Aorta (tissue), 5 donors: ENCODE measurements around the gene MIA2. TPM values are rescaled to one million over a fixed set of nuclear protein-coding genes. Genes with fewer than 3 reads are reported as not detected.

Experiments used
- ATAC-seq: fragments of 200-7000 bp; cut with Tn5 transposase; one replicate; pipeline ENCODE4 v1.9.1; 2022; ENCODE audit warnings: moderate library complexity; ENCODE audit not compliant: low FRiP score
- DNase-seq, 2 donors: peaks; one replicate each; pipeline ENCODE4 v3.0.0-alpha.2; 2020
- H3K27ac ChIP-seq, 2 donors: one replicate each; pipeline ENCODE4 v1.5.1; 2013; ENCODE audit warnings: low read length in 2 of 2, mild to moderate bottlenecking in 2 of 2, moderate library complexity in 2 of 2, control low read depth in 1 of 2, inconsistent platforms in 1 of 2, low read depth in 1 of 2
- H3K27me3 ChIP-seq, 2 donors: one replicate each; pipeline ENCODE4 v1.6.1; 2013; ENCODE audit warnings: control low read depth in 1 of 2, low read length in 1 of 2, mild to moderate bottlenecking in 1 of 2, moderate library complexity in 1 of 2; ENCODE audit not compliant: insufficient read depth in 2 of 2, control insufficient read depth in 1 of 2
- H3K36me3 ChIP-seq, 2 donors: one replicate each; pipeline ENCODE4 v1.6.1; 2013; ENCODE audit warnings: control low read depth in 1 of 2, low read length in 1 of 2, mild to moderate bottlenecking in 1 of 2; ENCODE audit not compliant: insufficient read depth in 2 of 2, control insufficient read depth in 1 of 2
- H3K4me1 ChIP-seq, 2 donors: one replicate each; pipeline ENCODE4 v1.6.1; 2013; ENCODE audit warnings: low read length in 2 of 2, control low read depth in 1 of 2, mild to moderate bottlenecking in 1 of 2, moderate library complexity in 1 of 2; ENCODE audit not compliant: insufficient read depth in 2 of 2, control insufficient read depth in 1 of 2
- H3K4me3 ChIP-seq, 2 donors: one replicate each; pipeline ENCODE4 v1.5.1; 2013; ENCODE audit warnings: low read length in 2 of 2, control low read depth in 1 of 2, mild to moderate bottlenecking in 1 of 2
- H3K9me3 ChIP-seq: one replicate; pipeline ENCODE4 v1.6.1; 2013; ENCODE audit warnings: mild to moderate bottlenecking, low read length; ENCODE audit not compliant: control insufficient read depth
- WGBS, 2 donors: extraction: QIAGEN DNeasy Blood & Tissue Kit; methylation state at CpG; one replicate each; pipeline ENCODE4 v1.1.7; 2013; 5-methylcytosine and 5-hydroxymethylcytosine counted together
- intact Hi-C, 2 donors: fragments of 100-400 bp; cut with DNase I; formaldehyde crosslinking; loops; one replicate each; pipeline versions ENCODE4 v1.14.2 to v1.15.0; 2022
- polyA plus RNA-seq, 2 donors: library from polyadenylated mRNA; stranded (reverse); fragments of 200-250 nt; gene quantifications; one replicate each; pipeline ENCODE4 v1.2.3, GENCODE V29; 2013
- total RNA-seq, 2 donors: library from RNA; stranded (reverse); fragmentation: NEBNext Ultra II Directional; extraction: Animal tissue kit (Norgen Biotek cat#: 25700); gene quantifications; one replicate each; pipeline ENCODE4 v1.2.1, GENCODE V29; 2021
- donor health status: healthy with polysubstance abuse.
- donor health status: Bipolar disorder and iron deficiency.
- donor health status: DM: no; HTN: no; CAD: no.
- donor health status: DM: no; HTN: no; CAD: no.
- donor health status: DM: yes; HTN: yes; CAD: no.

The MIA2 gene
- total and polyA plus RNA-seq, 4 donors = 13.5 to 26.7 (median 19.7) TPM

DNA sequence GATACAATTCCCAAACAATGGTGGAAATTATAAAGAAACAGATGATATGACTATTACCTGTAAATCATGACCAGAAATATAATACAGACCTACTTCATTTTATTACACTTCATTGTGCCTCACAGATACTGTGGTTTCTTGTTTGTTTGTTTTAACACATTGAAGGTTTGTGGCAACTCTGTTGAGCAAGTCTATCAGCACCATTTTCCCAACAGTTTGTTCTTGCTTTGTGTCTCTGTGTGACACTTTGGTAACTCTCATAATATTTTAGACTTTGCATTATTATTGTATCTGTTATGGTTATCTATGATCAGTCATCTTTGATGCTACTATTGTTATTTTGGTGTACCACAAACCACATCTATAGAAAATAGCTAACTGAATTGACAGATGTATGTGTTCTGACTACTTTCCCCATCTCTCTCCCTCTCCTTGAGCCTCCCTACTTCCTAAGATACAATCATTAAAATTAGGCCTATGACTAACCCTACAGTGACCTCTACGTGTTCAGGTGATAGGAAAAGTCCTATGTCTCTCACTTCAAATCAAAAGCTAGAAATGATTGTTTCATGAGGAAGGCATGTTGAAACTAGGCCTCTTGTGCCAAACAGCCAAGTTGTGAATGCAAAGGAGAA lies 149.4 kb downstream of the MIA2 start:
- intact Hi-C loops = no loop called here
- DNase-seq = no peak
- no peaks in the 10 kb centered on the region for H3K27me3 ChIP-seq
- H3K27ac ChIP-seq = no peak overlapping the region
- peaks cover 0 to 2% of the 10 kb centered on the region in 2 donors for H3K4me1 ChIP-seq
- H3K4me3 ChIP-seq = no peak overlapping the region
- H3K9me3 ChIP-seq = no peaks in the 10 kb centered on the region
- no peak for ATAC-seq
- 95 to 100% methylated on average over 1 of the region's 1 CpG for WGBS, 2 donors
- H3K36me3 ChIP-seq = peaks cover 0 to 2% of the 10 kb centered on the region in 2 donors

DNA sequence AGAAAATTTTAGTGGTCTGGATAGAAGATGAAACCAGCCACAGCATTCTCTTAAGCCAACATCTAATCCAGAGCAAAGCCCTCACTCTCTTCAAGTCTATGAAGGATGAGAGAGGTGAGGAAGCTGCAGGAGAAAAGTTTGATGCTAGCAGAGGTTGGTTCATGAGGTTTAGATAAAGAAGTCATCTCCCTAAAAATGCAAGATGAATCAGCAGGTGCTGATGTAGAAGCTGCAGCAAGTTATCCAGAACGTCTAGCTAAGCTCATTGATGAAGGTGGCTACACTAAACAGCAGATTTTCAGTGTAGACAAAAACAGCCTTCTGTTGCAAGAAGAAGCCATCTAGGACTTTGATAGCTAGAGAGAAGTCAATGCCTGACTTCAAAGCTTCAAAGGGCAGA lies 150.0 kb downstream of the MIA2 start:
- no peaks in the 10 kb centered on the region for H3K27me3 ChIP-seq
- H3K27ac ChIP-seq = no peak overlapping the region
- ATAC-seq (no peak), DNase-seq (no peak)
- intact Hi-C loops = no loop called here
- H3K9me3 ChIP-seq = no peaks in the 10 kb centered on the region
- peaks cover 0 to 2% of the 10 kb centered on the region in 2 donors for H3K4me1 ChIP-seq
- H3K4me3 ChIP-seq = no peak overlapping the region
- WGBS, 2 donors = 88 to 91% methylated on average over 1 of the region's 1 CpG
- H3K36me3 ChIP-seq = peaks cover 0 to 2% of the 10 kb centered on the region in 2 donors

DNA sequence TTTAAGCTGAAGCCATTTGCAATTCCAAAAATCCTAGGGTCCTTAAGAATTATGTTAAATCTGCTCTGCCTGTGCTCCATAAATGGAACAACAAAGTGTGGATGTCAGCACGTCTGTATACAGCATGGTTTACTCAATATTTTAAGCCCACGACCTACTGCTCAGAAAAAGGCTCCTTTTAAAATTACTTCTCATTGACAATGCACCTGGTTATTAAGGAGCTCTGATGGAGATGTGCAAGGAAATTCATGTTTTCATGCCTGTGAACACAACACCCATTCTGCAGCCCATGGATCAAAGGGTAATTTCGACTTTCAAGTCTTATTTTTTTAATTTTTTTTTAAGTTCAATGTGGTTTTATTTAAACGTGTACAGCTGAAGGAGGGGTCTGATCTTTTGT lies 150.5 kb downstream of the MIA2 start:
- H3K4me1 ChIP-seq = peaks cover 0 to 2% of the 10 kb centered on the region in 2 donors
- intact Hi-C loops = no loop called here
- no peaks in the 10 kb centered on the region for H3K27me3 ChIP-seq
- WGBS, 2 donors = 83 to 84% methylated on average over 4 of the region's 4 CpGs
- peaks cover 0 to 2% of the 10 kb centered on the region in 2 donors for H3K36me3 ChIP-seq
- no peaks in the 10 kb centered on the region for H3K9me3 ChIP-seq
- DNase-seq (no peak), ATAC-seq (no peak)
- H3K27ac ChIP-seq = no peak overlapping the region
- H3K4me3 ChIP-seq = no peak overlapping the region

DNA sequence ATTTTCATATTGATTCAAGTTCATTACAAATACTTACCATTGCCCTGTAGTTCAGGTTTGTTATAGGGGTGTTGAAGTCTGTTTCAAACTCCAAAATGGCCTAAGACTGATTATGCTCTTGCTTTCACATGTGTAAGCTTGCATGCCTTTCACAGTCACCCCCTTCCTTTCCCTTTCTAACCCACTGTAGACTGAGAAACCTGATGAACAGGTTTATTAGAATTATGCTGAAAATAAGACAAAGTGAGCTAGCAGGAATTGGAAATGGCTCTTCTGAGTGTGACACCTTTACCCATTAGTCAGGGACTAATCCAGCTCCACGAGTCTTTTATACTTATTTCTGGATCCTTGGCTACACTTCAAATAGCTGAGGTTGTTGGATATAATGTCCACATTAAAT lies 159.6 kb downstream of the MIA2 start:
- Histone ChIP-seq H3K27me3 (no peaks in the 10 kb centered on the region), H3K27ac (no peak overlapping the region), H3K4me3 (no peak overlapping the region), H3K9me3 (no peaks in the 10 kb centered on the region), H3K4me1 (no peaks in the 10 kb centered on the region), H3K36me3 (peaks cover 0 to 3% of the 10 kb centered on the region in 2 donors)
- 10 to 22% methylated on average over 1 of the region's 1 CpG for WGBS, 2 donors
- ATAC-seq (no peak), DNase-seq (no peak)
- intact Hi-C loops = no loop called here

DNA sequence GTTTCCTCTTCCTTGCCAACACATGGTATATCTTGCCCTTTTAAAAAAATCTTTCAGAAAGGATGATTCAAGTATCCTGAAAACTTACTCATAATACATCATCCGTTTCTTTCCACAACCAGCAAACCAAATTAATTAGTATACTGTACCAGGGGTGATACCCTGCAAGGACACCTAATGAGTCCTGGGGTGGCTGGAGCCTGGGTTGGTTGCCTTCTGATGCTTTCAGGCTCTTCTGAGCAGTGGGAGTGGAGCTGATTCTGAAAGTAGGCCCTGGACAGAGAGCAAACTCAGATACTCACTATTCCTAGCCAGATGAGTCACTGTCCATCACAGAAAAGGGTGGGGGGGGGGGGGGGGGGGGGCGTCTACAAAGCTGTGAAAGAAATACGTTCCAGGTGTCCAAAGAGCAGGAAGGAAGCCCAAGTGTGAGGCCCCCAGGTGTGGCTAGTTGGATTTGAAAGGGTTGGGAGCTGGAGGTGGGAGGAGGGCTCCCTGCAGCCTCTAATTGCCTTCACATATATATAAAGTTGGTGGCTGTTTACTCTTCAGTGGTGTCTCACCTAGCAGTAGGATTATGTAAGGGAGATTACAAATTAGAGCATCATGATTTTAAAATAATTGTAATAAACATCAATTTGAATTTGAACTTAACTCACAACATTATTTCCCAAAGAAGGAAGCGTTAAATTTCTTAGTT lies 162.0 kb downstream of the MIA2 start:
- intact Hi-C loops = no loop called here
- no peak overlapping the region for H3K4me3 ChIP-seq
- H3K36me3 ChIP-seq = peaks cover 0 to 6% of the 10 kb centered on the region in 2 donors
- H3K4me1 ChIP-seq = no peaks in the 10 kb centered on the region
- ATAC-seq = no peak
- H3K27ac ChIP-seq = no peak overlapping the region
- H3K9me3 ChIP-seq = no peaks in the 10 kb centered on the region
- H3K27me3 ChIP-seq = no peaks in the 10 kb centered on the region
- 57 to 88% methylated on average over 4 of the region's 4 CpGs for WGBS, 2 donors
- DNase-seq = no peak

DNA sequence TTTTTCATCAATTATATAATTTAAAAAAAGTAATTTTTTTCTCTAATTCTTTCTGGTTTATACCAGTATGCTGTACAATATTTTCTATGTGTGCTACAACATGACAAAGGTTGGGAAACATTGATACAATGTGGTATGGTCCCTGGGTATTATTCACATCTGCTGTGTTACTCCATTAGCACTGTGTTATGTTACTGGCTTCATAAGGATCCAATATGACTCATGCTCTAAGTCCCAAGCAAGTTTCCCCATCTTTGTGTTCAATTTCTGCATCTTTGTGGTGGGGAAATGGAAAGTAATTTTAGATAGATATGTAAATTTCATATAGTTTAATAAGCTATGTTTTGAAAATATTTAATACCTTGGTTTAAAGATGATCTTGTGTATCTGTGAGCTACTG lies 162.7 kb downstream of the MIA2 start:
- ATAC-seq = no peak
- no peak overlapping the region for H3K4me3 ChIP-seq
- H3K36me3 ChIP-seq = peaks cover 0 to 8% of the 10 kb centered on the region in 2 donors

DNA sequence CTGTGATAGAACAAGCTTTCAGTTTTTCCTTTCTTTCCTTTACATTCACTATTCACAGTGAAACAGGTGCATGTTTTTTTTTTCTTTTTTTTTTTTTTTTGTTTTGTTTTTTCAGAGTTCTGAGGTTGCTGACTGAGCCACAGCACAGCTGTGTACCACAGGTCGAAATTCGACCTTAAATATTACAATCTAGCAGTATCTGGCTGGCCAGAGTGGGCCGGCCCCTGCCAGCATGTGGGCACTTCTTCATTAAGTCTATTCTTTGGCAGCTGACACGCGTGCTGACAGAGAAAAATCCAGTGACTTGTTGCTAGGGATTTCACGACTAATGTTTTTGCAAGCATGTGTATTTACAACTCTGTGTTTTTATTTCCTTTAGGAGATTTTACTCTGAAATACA lies 164.7 kb downstream of the MIA2 start:
- Histone ChIP-seq H3K4me1 (no peaks in the 10 kb centered on the region), H3K27ac (no peak overlapping the region), H3K36me3 (peaks cover 0 to 7% of the 10 kb centered on the region in 2 donors), H3K27me3 (no peaks in the 10 kb centered on the region), H3K9me3 (no peaks in the 10 kb centered on the region), H3K4me3 (no peak overlapping the region)
- 30 to 41% methylated on average over 6 of the region's 6 CpGs for WGBS, 2 donors
- DNase-seq (no peak), ATAC-seq (no peak)
- intact Hi-C loops = no loop called here

More for the DNA sequence above, 162.7 kb downstream of the MIA2 start:
- DNase-seq = no peak
- Histone ChIP-seq H3K4me1 (no peaks in the 10 kb centered on the region), H3K27me3 (no peaks in the 10 kb centered on the region), H3K9me3 (no peaks in the 10 kb centered on the region), H3K27ac (no peak overlapping the region)
- intact Hi-C loops = no loop called here

DNA sequence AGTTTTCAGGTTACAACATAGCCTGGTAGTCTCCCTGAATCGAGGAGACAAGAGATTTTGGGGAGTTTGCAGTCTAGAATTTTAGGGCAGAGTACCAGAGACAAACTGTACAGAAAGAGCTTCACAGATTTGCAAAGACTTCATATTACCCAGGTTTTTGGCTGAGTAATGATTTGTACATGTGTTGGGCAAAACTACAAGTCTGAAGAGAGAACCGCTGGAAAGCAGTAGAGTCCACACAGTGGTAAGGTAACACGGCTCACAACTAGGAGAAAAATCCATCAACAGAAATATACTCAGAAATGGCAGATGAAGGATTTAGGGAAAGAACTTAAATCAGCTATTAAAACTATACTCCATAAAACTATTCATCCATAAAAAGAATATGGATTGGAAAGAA lies 172.8 kb downstream of the MIA2 start:
- Histone ChIP-seq H3K9me3 (no peaks in the 10 kb centered on the region), H3K36me3 (peaks cover 0 to under 1% of the 10 kb centered on the region in 2 donors), H3K4me1 (no peaks in the 10 kb centered on the region), H3K27me3 (no peaks in the 10 kb centered on the region), H3K27ac (no peak overlapping the region), H3K4me3 (no peak overlapping the region)
- WGBS, 2 donors = 50 to 66% methylated on average over 3 of the region's 3 CpGs
- no peak for ATAC-seq
- DNase-seq = no peak
- intact Hi-C loops = no loop called here

DNA sequence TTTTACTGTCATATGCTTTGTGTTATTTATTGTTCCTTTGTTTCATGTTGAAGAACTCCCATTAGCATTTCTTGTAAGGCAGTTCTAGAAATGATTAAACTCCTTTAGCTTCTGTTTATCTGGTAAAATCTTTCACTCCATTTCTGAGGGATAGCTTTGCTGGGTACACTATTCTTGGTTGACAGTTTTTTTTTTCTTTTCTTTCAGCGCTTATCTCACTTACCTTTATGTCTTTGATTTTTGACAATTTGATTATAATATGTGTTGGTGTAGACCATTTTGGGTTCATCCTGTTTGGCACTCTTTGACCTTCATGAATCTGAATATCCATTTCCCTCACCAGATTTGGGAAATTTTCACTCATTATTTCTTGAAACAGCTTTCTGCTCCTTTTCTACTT lies 182.4 kb downstream of the MIA2 start:
- peaks cover 0 to 4% of the 10 kb centered on the region in 2 donors for H3K36me3 ChIP-seq
- WGBS, 2 donors = 100% methylated on average over 1 of the region's 1 CpG
- H3K27me3 ChIP-seq = no peaks in the 10 kb centered on the region

More for the DNA sequence above, 182.4 kb downstream of the MIA2 start:
- H3K4me1 ChIP-seq = peaks cover 0 to 4% of the 10 kb centered on the region in 2 donors
- peaks cover 3% of the 10 kb centered on the region for H3K9me3 ChIP-seq
- no peak overlapping the region for H3K27ac ChIP-seq
- no peak overlapping the region for H3K4me3 ChIP-seq
- ATAC-seq (no peak), DNase-seq (no peak)
- intact Hi-C loops = no loop called here
